GM12801 (cell line): Measurements from ENCODE around the gene XRCC4.

ENCODE experiments used
- TF ChIP-seq, protein P1 (sequence below): IDR thresholded peaks from one replicate; pipeline ENCODE4 v1.5.1; 2011; ENCODE audit warnings: control low read depth; ENCODE audit not compliant: insufficient read length; ENCODE audit errors: extremely low read depth

Gene XRCC4

DNA sequence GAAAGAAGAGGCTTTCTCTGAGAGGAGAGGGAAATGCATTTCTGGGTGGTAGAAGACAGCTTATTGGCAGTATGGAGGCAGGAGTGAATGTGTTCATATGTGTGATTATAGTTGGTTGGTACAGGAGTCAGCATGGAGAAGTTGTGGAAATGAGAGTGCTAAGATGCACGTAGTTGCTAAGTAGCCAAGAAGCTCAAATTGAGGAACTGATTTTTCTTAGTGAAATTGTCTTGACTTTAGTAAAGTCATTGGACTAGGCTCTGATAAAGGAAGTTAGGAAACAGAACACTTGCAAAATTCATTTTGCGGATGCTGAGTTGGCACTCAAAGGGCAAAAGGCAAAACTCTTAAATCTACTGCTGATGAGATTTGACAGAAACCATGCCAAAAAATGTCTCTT lies 235.3 kb downstream of the XRCC4 start:
- TF ChIP-seq, protein P1, sequence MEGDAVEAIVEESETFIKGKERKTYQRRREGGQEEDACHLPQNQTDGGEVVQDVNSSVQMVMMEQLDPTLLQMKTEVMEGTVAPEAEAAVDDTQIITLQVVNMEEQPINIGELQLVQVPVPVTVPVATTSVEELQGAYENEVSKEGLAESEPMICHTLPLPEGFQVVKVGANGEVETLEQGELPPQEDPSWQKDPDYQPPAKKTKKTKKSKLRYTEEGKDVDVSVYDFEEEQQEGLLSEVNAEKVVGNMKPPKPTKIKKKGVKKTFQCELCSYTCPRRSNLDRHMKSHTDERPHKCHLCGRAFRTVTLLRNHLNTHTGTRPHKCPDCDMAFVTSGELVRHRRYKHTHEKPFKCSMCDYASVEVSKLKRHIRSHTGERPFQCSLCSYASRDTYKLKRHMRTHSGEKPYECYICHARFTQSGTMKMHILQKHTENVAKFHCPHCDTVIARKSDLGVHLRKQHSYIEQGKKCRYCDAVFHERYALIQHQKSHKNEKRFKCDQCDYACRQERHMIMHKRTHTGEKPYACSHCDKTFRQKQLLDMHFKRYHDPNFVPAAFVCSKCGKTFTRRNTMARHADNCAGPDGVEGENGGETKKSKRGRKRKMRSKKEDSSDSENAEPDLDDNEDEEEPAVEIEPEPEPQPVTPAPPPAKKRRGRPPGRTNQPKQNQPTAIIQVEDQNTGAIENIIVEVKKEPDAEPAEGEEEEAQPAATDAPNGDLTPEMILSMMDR: no peak

DNA sequence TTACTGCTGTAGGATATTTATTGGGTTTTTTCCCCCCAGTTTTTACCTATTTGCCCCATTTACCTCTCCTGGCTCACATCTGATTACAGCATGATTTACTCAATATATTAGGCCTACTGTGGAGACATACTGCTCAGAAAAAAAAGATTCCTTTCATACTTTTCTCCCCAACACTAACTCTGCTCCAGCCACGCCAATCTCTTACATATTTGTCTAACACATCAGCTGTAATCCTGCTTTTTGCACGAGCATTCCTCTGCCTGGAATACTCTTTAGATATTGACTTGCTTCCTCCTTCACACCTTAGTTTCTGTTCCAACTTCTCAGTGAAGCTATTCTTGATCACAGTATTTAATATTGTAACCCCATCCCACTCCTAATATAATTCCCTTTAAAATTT lies 236.1 kb downstream of the XRCC4 start:
- TF ChIP-seq, protein P1: no peak

DNA sequence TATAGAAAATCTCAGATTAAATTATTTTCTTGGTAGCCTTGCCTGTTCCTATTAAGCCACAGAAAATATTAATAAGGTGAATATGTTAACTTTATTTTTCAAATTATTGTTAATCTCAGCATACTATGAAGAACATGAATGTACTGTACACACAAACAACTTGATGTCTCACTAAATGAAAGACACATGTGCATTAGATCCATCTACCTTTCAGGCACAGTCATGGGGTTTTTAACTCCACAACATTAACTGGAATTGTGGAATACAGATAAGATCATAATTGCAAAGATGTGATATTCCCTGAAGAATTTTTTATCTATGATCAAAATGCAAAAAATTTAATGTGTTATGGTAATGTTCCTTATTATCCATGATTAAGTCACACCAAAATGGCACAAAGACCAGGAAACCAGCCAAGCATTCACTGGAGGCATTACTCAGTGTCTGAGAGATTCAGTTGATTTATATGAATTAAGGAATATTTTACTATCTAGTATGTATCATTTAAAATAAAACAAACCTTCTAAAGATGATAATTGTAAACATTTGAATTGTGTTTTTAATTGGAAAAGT lies 244.2 kb downstream of the XRCC4 start:
- TF ChIP-seq, protein P1: no peak

DNA sequence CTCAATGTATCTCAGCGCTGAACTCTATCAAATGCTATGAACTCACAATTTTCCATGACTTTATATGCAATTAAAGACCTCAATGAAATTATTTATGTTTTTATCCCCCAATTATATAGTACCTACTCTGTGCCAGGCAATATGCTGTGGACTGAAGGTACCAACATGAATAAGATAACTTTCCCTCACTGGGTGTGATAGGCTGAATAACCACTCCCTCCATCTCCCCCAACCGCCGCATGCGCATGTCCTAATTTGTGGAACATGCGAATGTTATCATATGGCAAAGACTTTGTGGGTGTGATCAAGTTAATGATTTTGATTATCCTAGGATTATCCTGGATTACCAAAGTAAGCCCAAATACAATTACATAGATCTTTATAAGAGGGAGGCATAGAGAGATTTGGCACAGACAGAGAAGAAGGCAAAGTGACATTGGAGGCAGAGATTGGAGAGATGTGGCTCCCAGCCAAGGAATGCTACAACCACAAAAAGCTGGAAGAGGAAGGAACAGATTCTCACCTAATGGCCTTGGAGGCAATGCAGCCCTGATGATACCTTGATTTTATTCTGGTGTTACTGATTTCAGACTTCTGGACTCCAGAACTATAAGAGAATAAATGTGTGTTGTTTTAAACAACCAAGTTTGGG lies 245.1 kb downstream of the XRCC4 start:
- TF ChIP-seq, protein P1: no peak

DNA sequence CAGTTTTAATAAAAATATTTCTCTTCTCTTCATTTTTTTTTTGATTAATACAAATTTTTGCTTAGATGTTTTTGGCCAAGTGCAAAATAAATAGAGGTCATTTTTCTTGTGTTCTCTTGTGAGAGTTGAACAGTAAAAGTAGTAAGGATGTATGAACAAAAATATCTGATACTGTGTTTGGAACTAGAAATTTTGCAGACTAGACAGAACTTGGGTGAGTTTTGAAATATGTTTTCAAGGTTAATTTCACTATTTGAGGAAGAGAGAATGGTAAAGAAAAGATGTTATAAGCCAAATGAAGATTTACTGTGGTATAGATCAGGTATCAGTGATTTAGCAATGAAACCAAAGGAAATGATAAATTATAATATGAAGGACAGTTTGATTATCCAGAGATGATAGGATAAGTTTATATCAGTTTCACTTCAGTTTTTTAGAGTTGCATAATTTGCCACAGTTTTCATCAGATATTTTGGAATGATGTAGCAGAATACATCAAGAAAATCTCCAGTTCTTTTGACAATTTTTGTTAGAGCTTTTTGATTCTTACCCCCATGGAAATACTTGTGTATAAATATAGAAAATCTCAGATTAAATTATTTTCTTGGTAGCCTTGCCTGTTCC lies 246.3 kb downstream of the XRCC4 start:
- TF ChIP-seq, protein P1: no peak

DNA sequence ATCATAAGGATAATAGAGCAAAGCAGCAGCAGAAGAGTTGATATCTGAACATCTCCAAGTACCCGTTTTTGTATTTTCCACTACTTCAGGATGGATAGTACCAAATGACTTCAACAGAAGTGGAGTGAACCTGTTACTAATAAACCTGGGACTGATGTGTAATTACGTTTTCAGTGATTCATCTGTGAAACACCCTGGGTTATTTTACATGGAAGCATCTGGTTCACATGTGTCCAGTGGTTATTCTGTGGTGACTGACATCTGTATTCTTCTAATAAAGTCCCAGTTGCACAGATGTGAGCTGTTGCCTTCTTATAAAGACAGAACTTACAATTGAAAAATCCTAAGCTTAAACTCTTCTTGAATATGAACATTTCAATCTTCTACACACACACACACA lies 254.5 kb downstream of the XRCC4 start:
- TF ChIP-seq, protein P1: no peak

DNA sequence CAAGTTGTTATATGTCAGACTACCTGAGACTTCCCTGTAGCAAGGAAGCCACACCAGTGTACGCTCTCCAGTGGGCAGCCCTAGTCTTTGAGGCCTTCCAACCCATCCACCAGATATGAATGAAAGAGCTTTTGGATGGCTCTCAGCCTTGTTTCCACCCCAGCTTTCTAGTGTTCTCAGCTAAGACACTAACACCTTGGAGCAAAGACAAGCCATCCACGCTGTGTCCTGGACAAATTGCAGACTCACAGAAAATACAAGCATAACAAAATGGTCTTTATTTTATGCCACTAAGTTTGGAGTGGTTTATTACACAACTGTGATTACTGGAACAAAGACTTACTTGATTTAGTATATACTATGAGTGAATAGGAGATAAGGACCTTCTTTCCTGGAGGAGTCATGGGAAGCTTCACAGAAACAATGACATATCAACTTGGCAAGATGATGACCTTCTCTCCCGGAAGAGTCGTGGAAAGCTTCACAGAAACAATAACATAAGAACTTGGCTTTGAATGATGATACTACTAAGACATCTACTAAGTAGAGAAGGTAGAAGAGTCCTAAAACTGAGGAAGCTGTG lies 260.2 kb downstream of the XRCC4 start:
- TF ChIP-seq, protein P1: no peak
